KG1 (cell line): ENCODE data around the gene SHROOM2.

ENCODE experiments used
- DNase-seq: peaks from one replicate; lab custom pipeline; 2025; lab: John Stamatoyannopoulos, UW

SHROOM2 gene

DNA sequence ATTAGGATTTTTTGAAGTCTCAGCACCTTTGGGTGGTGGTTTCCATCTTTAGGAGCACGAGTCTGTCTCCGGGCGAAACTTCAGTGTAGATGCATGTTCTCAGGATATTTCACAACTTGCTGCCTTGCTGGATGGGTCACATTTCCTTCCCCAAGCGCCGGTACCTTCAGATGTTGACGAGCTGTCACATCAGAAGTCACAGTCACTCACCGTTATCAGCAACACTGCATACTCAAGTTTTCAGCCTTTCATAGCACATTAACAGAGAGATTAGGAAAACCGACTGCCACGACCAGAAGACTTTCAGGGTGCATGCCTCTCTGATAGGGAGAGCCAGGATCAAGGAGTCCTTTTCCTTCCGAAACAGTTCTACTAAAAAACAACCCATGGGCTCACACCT is 77.8 kb downstream of the SHROOM2 start:
- DNase-seq: no peak

GRCh38 chrX:9865804-9866472 is 79.7 kb downstream of the SHROOM2 start:
- DNase-seq: no peak

GRCh38 chrX:9866633-9867032 is 80.4 kb downstream of the SHROOM2 start:
- no peak for DNase-seq

GRCh38 chrX:9867226-9867625 is 81.0 kb downstream of the SHROOM2 start:
- no peak for DNase-seq

GRCh38 chrX:9867753-9868152 is 81.5 kb downstream of the SHROOM2 start:
- DNase-seq: no peak

GRCh38 chrX:9871701-9872268 is 85.6 kb downstream of the SHROOM2 start:
- DNase-seq: no peak

- no peak for DNase-seq
Observed at GRCh38 chrX:9873360-9873759, 87.1 kb downstream of the SHROOM2 start.

DNA sequence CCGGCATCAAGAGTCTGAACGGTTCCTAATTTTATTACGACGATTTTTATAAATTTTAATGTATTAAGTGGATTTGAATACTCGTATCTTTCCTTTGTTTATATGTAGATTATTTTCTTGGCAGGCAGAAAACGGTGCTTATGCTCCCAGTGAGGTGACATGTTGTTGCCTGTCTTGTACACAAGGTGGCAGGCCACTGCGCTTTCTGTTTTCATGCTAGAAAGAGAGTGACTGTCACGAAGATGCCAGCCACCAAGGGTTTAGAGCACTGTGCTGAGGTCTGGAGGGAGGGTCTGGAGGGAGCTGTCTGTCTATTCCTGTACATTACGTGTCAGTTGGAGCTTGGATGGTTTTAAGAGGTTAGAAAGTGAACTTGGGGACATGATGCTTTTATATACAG is 87.7 kb downstream of the SHROOM2 start:
- peak; percentile 19 for DNase-seq

DNA sequence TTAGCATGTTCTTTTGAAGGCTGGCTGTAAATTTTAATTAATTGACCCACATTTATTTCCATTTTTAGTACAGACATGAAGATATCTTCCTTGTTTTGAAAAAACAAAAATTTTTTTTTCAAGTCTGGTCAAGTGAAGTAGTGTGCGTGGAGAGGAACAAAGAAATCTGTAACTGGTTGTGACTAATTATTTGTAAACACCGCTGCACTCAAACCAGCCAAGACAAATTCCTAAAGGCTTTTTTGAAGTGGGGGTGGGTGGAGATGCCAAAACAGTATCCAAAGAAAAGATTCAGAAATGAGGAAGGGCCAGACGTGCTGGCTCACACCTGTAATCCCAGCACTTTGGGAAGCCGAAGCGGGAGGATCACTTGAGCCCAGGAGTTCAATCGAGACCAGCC is 88.3 kb downstream of the SHROOM2 start:
- DNase-seq: no peak

GRCh38 chrX:9875801-9876200 is 89.6 kb downstream of the SHROOM2 start:
- DNase-seq: no peak

- no peak for DNase-seq
Observed at GRCh38 chrX:9876201-9876600, 90.0 kb downstream of the SHROOM2 start.

DNA sequence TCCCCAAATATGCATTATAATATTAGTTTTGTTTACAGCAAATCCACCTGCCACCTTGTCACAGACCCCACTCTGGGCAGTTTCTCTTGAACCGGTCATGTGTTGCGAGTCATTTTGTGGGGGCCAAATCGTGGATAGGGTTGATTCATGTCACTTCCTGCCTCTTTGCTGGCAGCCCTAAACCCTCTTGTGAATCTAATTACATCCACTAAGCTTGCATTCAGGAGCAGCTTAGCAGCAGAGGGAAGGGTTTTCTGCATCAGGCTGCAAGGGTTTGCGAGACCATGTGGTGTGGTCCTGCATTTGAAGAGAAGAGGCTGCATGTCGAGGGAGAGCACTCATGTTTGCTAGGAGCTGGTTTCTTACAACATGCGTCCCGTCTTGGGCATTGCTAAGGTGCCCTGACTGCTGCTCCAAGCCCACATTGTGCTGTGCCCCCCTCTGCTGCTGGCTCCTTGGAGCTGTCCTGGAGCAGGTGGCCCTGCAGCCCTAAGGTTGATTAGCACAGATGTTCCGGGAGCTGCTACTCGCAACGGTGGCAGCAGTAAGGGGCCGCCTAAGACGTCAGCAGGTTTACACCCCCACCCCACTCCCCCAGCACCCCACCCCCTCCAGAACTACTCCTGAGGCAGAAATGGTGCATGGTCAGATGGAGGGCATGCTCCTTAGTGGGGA is 92.1 kb downstream of the SHROOM2 start:
- no peak for DNase-seq

GRCh38 chrX:9880237-9880636 is 94.0 kb downstream of the SHROOM2 start:
- no peak for DNase-seq

DNA sequence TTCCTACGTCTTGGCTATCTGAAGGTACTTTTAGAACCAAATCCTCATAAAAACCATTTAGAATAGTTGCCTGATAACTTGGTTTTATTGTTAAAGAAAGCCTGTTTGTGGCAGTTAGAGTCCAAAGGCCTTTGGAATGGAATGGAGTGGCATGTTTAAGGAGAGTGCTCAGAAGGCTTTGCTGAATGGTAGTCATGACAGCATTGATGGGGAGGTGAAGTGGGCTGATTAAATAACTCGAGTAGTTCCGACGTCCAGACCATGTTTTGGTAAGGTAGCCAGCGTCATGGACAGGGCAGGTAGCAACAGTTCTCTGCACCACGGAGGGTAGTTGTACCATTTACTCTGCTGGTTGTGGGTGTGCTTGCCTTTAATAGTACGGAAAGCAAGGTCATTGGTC is 94.6 kb downstream of the SHROOM2 start:
- DNase-seq: no peak

DNA sequence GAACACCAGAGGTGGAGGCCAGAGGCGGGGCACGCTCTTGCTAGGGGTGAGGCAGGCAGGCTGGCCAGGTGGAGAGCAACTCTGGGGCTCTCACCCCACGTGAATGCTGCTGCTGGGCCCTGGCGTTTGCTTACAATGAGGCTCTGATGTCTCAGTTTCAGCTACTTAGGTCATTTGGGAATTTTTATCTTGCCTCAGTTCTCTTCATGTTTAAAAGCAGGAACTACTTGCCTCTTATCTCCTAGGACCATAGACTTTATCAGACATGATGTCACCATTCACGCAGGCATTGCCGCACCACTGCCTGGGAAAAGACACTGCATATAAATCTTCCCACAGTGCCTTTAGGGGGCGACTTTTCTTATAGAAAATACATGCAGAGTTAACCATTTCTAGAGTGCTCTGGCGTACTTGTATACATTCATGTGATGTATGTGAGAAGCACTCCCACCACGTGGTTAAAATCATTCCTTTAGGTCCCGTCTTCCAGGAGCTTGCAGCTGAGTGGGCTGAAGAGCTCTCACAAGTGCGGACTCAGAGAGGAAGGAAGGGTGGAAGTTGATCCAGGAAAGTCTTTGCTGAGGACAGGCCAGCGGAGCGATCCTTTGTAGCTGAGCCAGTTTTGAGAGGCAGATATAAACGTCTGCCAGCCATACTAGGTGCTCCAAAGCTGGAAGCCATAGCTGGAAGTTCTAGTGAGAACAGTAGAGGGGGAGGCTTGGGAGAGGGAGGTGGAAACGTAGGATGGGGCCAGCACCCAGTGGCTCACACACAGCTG is 96.6 kb downstream of the SHROOM2 start:
- no peak for DNase-seq

- DNase-seq: no peak
Observed at GRCh38 chrX:9884031-9884779, 98.0 kb downstream of the SHROOM2 start.

DNA sequence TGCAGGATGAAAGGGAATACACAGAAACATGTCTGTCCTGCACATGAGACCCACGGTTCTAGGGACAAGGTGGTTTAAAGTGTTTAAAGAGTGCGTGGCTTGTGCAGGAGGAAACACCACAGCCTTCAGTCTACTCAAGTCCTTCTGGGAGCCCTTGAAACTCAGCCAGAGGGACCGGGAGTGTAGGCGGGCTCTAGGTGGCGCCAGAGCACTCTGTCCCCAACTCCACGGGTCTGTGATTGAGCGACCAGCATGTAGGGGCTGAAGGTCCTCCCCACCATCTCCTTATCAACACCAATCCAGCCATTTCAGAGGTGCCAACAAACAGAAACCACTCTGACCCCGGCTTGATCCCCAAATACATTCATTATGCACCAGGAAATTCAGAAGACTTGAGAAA is 98.9 kb downstream of the SHROOM2 start:
- peak; percentile 5 for DNase-seq

DNA sequence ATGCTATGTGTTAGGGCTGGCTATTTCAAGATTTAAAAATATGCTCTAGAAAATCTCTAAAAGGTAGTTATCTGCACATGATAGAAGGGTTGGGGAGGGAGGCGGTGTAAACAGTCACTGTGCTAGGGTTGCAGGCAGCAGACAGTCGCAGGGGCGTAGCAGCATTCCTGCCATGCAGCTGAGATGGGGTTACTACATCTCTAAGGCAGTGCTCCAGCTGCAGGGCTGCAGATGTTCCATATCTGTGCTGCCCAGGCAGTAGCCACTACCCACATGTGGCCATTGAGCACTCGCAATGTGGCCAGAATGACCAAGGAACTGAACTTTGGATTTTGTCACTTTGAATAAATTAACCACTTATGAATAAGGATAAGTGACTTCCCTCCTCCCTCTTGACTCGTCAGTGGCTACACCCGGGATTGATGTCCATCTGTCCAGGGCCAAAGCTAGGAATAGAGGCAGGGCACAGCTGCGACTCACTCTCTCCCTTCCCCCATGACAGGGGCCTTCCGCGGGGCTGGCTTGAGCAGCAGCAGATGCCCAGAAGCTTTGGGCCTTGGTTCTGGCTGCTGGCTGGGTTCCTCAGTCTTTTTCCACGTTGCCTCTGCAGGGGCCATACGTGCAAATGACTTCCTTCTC is 101.5 kb downstream of the SHROOM2 start:
- no peak for DNase-seq

DNA sequence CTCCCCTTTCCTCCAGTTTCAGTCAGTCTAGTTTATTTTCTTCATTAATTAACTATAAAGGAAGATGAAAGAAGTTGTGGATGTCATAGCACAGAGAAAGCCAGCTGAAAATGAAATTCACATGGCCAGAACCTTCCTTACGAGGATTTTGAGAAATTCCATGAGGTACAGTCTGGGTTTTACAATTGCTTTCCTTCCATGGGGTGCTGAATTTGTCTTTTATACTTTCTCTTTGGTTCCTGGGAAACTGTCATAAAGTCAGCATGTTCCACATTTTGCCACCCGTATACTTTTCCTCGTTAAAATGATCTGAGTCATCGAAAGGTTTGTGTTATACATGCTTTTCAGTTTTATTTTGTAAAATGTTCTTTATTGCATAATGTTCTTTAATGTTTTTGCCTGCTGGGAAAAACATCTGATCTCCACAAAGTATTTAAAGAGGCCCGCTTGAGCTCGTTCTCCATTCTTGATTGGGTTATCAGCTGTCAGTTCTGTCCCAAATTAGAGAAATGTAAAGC is 102.8 kb downstream of the SHROOM2 start:
- no peak for DNase-seq

- no peak for DNase-seq
Observed at GRCh38 chrX:9890681-9891091, 104.5 kb downstream of the SHROOM2 start.

DNA sequence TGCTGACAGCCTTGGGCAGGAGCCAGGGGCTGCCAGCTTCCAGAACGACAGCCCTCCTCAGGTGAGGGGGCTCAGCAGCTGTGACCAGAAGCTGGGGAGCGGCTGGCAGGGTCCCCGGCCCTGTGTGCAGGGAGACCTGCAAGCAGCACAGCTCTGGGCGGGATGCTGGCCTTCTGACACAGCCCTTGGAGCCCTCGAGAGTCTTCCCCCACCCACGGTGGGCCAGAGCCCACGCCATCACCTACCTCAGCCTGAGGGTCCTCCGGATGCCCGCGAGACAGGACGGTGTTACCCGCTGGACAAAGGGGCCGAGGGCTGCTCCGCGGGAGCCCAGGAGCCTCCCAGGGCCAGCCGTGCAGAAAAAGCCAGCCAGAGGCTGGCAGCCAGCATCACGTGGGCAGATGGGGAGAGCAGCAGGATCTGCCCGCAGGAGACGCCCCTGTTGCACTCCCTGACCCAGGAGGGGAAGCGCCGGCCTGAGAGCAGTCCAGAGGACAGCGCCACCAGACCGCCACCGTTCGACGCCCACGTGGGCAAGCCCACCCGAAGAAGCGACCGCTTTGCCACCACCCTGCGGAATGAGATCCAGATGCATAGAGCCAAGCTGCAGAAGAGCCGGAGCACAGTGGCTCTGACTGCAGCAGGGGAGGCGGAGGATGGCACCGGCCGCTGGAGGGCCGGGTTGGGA is 109.1 kb downstream of the SHROOM2 start:
- DNase-seq: no peak
